Ovary (tissue), 9 donors: ENCODE data around the gene NOD1. TPM values are rescaled to one million over a fixed set of nuclear protein-coding genes. Genes with fewer than 3 reads are reported as not detected.

Experiments used
- DNase-seq, 5 donors: peaks; one replicate each; pipeline ENCODE4 v3.0.0-alpha.2; 2019 to 2020
- H3K27ac ChIP-seq, 2 donors: fragments of 200-600 bp; one replicate each; pipeline versions ENCODE4 v1.5.1 to v1.8.0; 2019 to 2022
- H3K27me3 ChIP-seq: fragments of 200-600 bp; one replicate; pipeline ENCODE4 v1.8.0; 2022
- H3K36me3 ChIP-seq: fragments of 200-600 bp; sonication (generic); one replicate; pipeline ENCODE4 v1.5.1; 2019
- H3K4me1 ChIP-seq: one replicate; pipeline ENCODE4 v1.8.1; 2013; ENCODE audit warnings: mild to moderate bottlenecking, moderate library complexity; ENCODE audit not compliant: insufficient read depth
- H3K4me3 ChIP-seq: fragments of 200-600 bp; sonication (generic); one replicate; pipeline ENCODE4 v1.5.1; 2017
- H3K9me3 ChIP-seq, 2 donors: fragments of 200-600 bp in 1 of 2; sonication (generic) in 1 of 2; one replicate each; pipeline versions ENCODE4 v1.5.1 to v1.8.1; 2013 to 2019; ENCODE audit warnings: mild to moderate bottlenecking in 1 of 2, moderate library complexity in 1 of 2
- CTCF ChIP-seq, 3 donors: fragments of 450-650 bp in 2 of 3; fragments of 200-600 bp in 1 of 3; IDR thresholded peaks; one replicate each; pipeline versions ENCODE4 v1.5.1 to v1.8.0; 2016 to 2022; ENCODE audit warnings: antibody characterized with exemption in 3 of 3, mild to moderate bottlenecking in 1 of 3
- EP300 ChIP-seq: sonication (generic); formaldehyde crosslinking; IDR thresholded peaks from one replicate; pipeline ENCODE4 v1.6.1; 2017; ENCODE audit warnings: antibody characterized with exemption
- POLR2A ChIP-seq: fragments of 450-650 bp; IDR thresholded peaks from one replicate; pipeline ENCODE4 v1.6.1; 2017; ENCODE audit warnings: antibody characterized with exemption, mild to moderate bottlenecking, moderate library complexity
- WGBS, 3 donors: extraction: QIAGEN DNeasy Blood & Tissue Kit in 1 of 3; methylation state at CpG; one replicate each; pipeline versions ENCODE4 v1.1.5 to v1.1.7; 2013 to 2017; 5-methylcytosine and 5-hydroxymethylcytosine counted together
- intact Hi-C, 4 donors: fragments of 100-400 bp; cut with DNase I; formaldehyde crosslinking; loops; one replicate each; pipeline versions ENCODE4 v1.11.0 to v1.15.1; 2022 to 2023
- polyA plus RNA-seq, 2 donors: library from polyadenylated mRNA; stranded (reverse); fragments of 200-250 nt in 1 of 2; fragments of 350-450 nt in 1 of 2; fragmentation: Illumina TruSeq in 1 of 2; extraction: RNeasy Lipid Tissue Mini Kit (QIAGEN cat#74804) in 1 of 2; gene quantifications; one replicate each; pipeline ENCODE4 v1.2.3, GENCODE V29; 2013 to 2014
- total RNA-seq, 7 donors: library from RNA; depleted of rRNA in 2 of 7; stranded (reverse); fragments of >200 nt in 2 of 7; fragmentation: NEBNext Ultra II Directional in 3 of 7; extraction: Animal tissue kit (Norgen Biotek cat#: 25700) in 3 of 7; gene quantifications; one replicate each; pipeline versions ENCODE4 v1.1.0 to v1.2.4, GENCODE V29; 2016 to 2023
- donor health status: DM: no; HTN: no; CAD: no; lungs with moderate emphysema.
- donor health status: DM: no; HTN: no; CAD: no.
- donor health status: Bipolar disorder and iron deficiency.
- donor health status: DM: yes; HTN: yes; CAD: no.
- donor health status: DM: no; HTN: no; CAD: no.
- donor health status: DM: yes; HTN: yes; CAD: no.

Gene NOD1
- total and polyA plus RNA-seq, 9 donors: 15.2 to 33.5 (median 20.5) TPM

GRCh38 chr7:30515761-30516160 is 37.2 kb upstream of the NOD1 start:
- no peak overlapping the region for H3K4me3 ChIP-seq
- intact Hi-C loops: no loop called here
- DNase-seq: no peak
- H3K27ac ChIP-seq: no peak overlapping the region
- no peaks in the 10 kb centered on the region for H3K4me1 ChIP-seq
- 97 to 99% (median 98%) methylated on average over 2 of the region's 2 CpGs for WGBS, 3 donors
- H3K9me3 ChIP-seq: no peaks in the 10 kb centered on the region
- no peaks in the 10 kb centered on the region for H3K36me3 ChIP-seq
- no peaks in the 10 kb centered on the region for H3K27me3 ChIP-seq
- TF ChIP-seq EP300: no peak

- TF ChIP-seq POLR2A: no peak
- TF ChIP-seq EP300: no peak
- no peak for TF ChIP-seq CTCF (IDR thresholded peaks at IDR 0.05)
- Histone ChIP-seq H3K4me1 (no peaks in the 10 kb centered on the region), H3K4me3 (no peak overlapping the region), H3K27me3 (no peaks in the 10 kb centered on the region), H3K9me3 (no peaks in the 10 kb centered on the region), H3K36me3 (no peaks in the 10 kb centered on the region), H3K27ac (no peak overlapping the region)
- WGBS, 3 donors: 96 to 98% (median 97%) methylated on average over 1 of the region's 1 CpG
- intact Hi-C loops: no loop called here
- DNase-seq: no peak
Measured at GRCh38 chr7:30514776-30515175, 36.2 kb upstream of the NOD1 start.

- DNase-seq: no peak
- intact Hi-C loops: no loop called here
Measured at GRCh38 chr7:30514177-30514576, 35.6 kb upstream of the NOD1 start.

GRCh38 chr7:30513762-30514161 is 35.2 kb upstream of the NOD1 start:
- no peaks in the 10 kb centered on the region for H3K4me1 ChIP-seq
- intact Hi-C loops: no loop called here
- 81 to 89% (median 88%) methylated on average over 2 of the region's 2 CpGs for WGBS, 3 donors
- H3K27me3 ChIP-seq: no peaks in the 10 kb centered on the region
- TF ChIP-seq CTCF (IDR thresholded peaks at IDR 0.05) (no peak), POLR2A (no peak), EP300 (no peak)
- DNase-seq: no peak
- H3K4me3 ChIP-seq: no peak overlapping the region
- H3K9me3 ChIP-seq: no peaks in the 10 kb centered on the region
- H3K27ac ChIP-seq: no peak overlapping the region
- no peaks in the 10 kb centered on the region for H3K36me3 ChIP-seq

More at GRCh38 chr7:30514177-30514576, 35.6 kb upstream of the NOD1 start:
- Histone ChIP-seq H3K27me3 (no peaks in the 10 kb centered on the region), H3K4me1 (no peaks in the 10 kb centered on the region), H3K4me3 (no peak overlapping the region), H3K36me3 (no peaks in the 10 kb centered on the region), H3K9me3 (no peaks in the 10 kb centered on the region), H3K27ac (no peak overlapping the region)
- no peak for TF ChIP-seq POLR2A
- no peak for TF ChIP-seq CTCF (IDR thresholded peaks at IDR 0.05)
- TF ChIP-seq EP300: no peak
- 37 to 45% (median 44%) methylated on average over 3 of the region's 3 CpGs for WGBS, 3 donors

GRCh38 chr7:30511973-30512662 is 33.5 kb upstream of the NOD1 start:
- intact Hi-C loops: no loop called here
- 93 to 94% (median 93%) methylated on average over 1 of the region's 1 CpG for WGBS, 3 donors
- TF ChIP-seq POLR2A (no peak), EP300 (no peak), CTCF (IDR thresholded peaks at IDR 0.05) (no peak)

More at GRCh38 chr7:30511973-30512662, 33.5 kb upstream of the NOD1 start:
- Histone ChIP-seq H3K4me3 (no peak overlapping the region), H3K4me1 (no peaks in the 10 kb centered on the region), H3K36me3 (no peaks in the 10 kb centered on the region), H3K9me3 (no peaks in the 10 kb centered on the region), H3K27ac (no peak overlapping the region), H3K27me3 (no peaks in the 10 kb centered on the region)
- no peak for DNase-seq
